HEK293 (cell line): ENCODE results near the gene KLHL15.

Experiments
- ATF2 ChIP-seq: fragments of 450-650 bp; formaldehyde crosslinking; IDR thresholded peaks from 2 replicates; pipeline ENCODE4 v1.5.1; 2016; ENCODE audit warnings: missing biosample characterization, missing genetic modification characterization, low read depth
- ZBTB6 ChIP-seq: fragments of 450-650 bp; formaldehyde crosslinking; IDR thresholded peaks from 2 replicates; pipeline ENCODE4 v1.5.1; 2017; ENCODE audit warnings: missing biosample characterization, missing genetic modification characterization
- ZNF449 ChIP-seq: fragments of 450-650 bp; formaldehyde crosslinking; IDR thresholded peaks from 2 replicates; pipeline ENCODE4 v1.5.1; 2017; ENCODE audit warnings: missing biosample characterization, mild to moderate bottlenecking, missing genetic modification characterization, moderate library complexity
- TF ChIP-seq, protein P1 (sequence below): fragments of 450-650 bp; formaldehyde crosslinking; IDR thresholded peaks from 2 replicates; pipeline ENCODE4 v1.5.1; 2016; ENCODE audit warnings: missing biosample characterization, missing genetic modification characterization

GRCh38 chrX:23993012-23993633 lies 33.9 kb downstream of the KLHL15 start:
- TF ChIP-seq, protein P1, sequence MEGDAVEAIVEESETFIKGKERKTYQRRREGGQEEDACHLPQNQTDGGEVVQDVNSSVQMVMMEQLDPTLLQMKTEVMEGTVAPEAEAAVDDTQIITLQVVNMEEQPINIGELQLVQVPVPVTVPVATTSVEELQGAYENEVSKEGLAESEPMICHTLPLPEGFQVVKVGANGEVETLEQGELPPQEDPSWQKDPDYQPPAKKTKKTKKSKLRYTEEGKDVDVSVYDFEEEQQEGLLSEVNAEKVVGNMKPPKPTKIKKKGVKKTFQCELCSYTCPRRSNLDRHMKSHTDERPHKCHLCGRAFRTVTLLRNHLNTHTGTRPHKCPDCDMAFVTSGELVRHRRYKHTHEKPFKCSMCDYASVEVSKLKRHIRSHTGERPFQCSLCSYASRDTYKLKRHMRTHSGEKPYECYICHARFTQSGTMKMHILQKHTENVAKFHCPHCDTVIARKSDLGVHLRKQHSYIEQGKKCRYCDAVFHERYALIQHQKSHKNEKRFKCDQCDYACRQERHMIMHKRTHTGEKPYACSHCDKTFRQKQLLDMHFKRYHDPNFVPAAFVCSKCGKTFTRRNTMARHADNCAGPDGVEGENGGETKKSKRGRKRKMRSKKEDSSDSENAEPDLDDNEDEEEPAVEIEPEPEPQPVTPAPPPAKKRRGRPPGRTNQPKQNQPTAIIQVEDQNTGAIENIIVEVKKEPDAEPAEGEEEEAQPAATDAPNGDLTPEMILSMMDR (tag by site-specific recombination) = no peak
- TF ChIP-seq ZBTB6 = no peak
- TF ChIP-seq ZNF449 (tag by site-specific recombination) = no peak
- no peak for TF ChIP-seq ATF2 (tag by site-specific recombination)
